ENCODE data around the gene ADCY10.

DNA sequence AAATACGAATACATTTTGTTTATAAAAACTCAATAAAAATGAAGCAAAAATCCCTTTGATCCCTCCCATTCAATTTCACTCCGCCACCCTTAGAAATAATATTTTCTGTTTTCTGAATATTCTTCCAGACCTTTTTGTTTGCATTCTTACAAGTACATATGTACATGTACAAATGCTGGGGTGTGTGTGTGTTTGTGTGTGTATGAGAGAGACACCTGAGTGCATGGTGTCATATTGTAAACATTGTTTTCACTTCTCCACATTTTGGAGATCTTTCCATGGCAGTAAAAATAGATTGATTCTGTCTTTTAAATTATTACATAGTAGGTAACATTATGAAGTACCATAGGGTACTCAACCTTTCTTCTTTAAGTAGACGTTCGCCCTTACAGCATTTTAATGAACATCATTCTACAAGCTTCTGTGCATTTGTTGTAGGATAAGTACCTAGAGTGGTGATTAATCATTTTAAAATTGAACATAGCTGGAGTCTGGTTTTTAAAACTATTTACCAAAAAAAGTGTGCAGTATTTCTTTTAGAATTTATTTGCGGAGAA is 24.2 kb upstream of the ADCY10 start:
- TF ChIP-seq, protein P1, sequence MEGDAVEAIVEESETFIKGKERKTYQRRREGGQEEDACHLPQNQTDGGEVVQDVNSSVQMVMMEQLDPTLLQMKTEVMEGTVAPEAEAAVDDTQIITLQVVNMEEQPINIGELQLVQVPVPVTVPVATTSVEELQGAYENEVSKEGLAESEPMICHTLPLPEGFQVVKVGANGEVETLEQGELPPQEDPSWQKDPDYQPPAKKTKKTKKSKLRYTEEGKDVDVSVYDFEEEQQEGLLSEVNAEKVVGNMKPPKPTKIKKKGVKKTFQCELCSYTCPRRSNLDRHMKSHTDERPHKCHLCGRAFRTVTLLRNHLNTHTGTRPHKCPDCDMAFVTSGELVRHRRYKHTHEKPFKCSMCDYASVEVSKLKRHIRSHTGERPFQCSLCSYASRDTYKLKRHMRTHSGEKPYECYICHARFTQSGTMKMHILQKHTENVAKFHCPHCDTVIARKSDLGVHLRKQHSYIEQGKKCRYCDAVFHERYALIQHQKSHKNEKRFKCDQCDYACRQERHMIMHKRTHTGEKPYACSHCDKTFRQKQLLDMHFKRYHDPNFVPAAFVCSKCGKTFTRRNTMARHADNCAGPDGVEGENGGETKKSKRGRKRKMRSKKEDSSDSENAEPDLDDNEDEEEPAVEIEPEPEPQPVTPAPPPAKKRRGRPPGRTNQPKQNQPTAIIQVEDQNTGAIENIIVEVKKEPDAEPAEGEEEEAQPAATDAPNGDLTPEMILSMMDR (conservative IDR thresholded peaks at IDR 0.05 in 1 of 2, IDR thresholded peaks at IDR 0.05 in 1 of 2; ENCODE audit: low read depth in 1 of 2, low read length in 2 of 2), result no peak
- TF ChIP-seq EZH2 (IDR thresholded peaks at IDR 0.05; ENCODE audit: low read length, missing control alignments), result no peak

Data from fibroblast of lung (primary cell).